GM23338 (cell line): Measurements from ENCODE around the gene NWD2. TPM values are rescaled to one million over a fixed set of nuclear protein-coding genes. Genes with fewer than 3 reads are reported as not detected.

Experiments
- ATAC-seq: fragments of 200-7000 bp; cut with Tn5 transposase; 3 replicates; pipeline ENCODE4 v1.9.1; 2020
- DNase-seq: peaks from one replicate; pipeline ENCODE4 v3.0.0-alpha.2; 2015; ENCODE audit warnings: low spot score
- H2AFZ ChIP-seq: fragments of 200-600 bp; sonication (generic); 2 replicates; pipeline ENCODE4 v1.8.0; 2016; ENCODE audit warnings: antibody characterized with exemption, mild to moderate bottlenecking, moderate library complexity
- H3F3A ChIP-seq: fragments of 200-600 bp; sonication (generic); replicated peaks from 2 replicates; pipeline ENCODE4 v1.8.0; 2017; ENCODE audit warnings: antibody characterized with exemption, mixed run types, low read depth
- H3K27ac ChIP-seq: fragments of 200-600 bp; sonication (generic); 2 replicates; pipeline ENCODE4 v1.6.1; 2016; ENCODE audit warnings: low read depth
- H3K27me3 ChIP-seq: fragments of 200-600 bp; sonication (generic); 2 replicates; pipeline ENCODE4 v1.8.0; 2016; ENCODE audit warnings: mild to moderate bottlenecking, mixed run types, moderate library complexity; ENCODE audit not compliant: insufficient read depth
- H3K36me3 ChIP-seq: fragments of 200-600 bp; sonication (generic); 2 replicates; pipeline ENCODE4 v1.8.0; 2016; ENCODE audit warnings: mild to moderate bottlenecking; ENCODE audit not compliant: insufficient read depth
- H3K4me1 ChIP-seq: fragments of 200-600 bp; sonication (generic); 2 replicates; pipeline ENCODE4 v1.8.0; 2016; ENCODE audit warnings: mild to moderate bottlenecking, moderate library complexity; ENCODE audit not compliant: insufficient read depth
- H3K4me2 ChIP-seq: fragments of 200-600 bp; sonication (generic); 2 replicates; pipeline ENCODE4 v1.7.1; 2017; ENCODE audit warnings: mixed run types
- H3K4me3 ChIP-seq: fragments of 200-600 bp; sonication (generic); 2 replicates; pipeline ENCODE4 v1.6.1; 2016; ENCODE audit warnings: mixed run types
- H3K79me2 ChIP-seq: fragments of 200-600 bp; sonication (generic); replicated peaks from 2 replicates; pipeline ENCODE4 v1.8.0; 2017; ENCODE audit warnings: mild to moderate bottlenecking; ENCODE audit not compliant: insufficient read depth
- H3K9me2 ChIP-seq: fragments of 200-600 bp; sonication (generic); 2 replicates; pipeline ENCODE4 v1.8.0; 2017; ENCODE audit not compliant: insufficient read depth
- H4K20me1 ChIP-seq: fragments of 200-600 bp; sonication (generic); replicated peaks from 2 replicates; pipeline ENCODE4 v1.8.0; 2017; ENCODE audit warnings: mild to moderate bottlenecking; ENCODE audit not compliant: insufficient read depth
- H3K27ac Mint-ChIP-seq: 2 replicates; pipeline ENCODE4 v1.8.0; 2020; ENCODE audit warnings: inconsistent platforms, mild to moderate bottlenecking, moderate library complexity, mixed read lengths
- H3K27me3 Mint-ChIP-seq: 3 replicates; pipeline ENCODE4 v1.8.0; 2022; ENCODE audit warnings: low read depth, mild to moderate bottlenecking, moderate library complexity, mixed read lengths, inconsistent platforms; ENCODE audit not compliant: insufficient read depth, poor library complexity
- H3K36me3 Mint-ChIP-seq: 3 replicates; pipeline ENCODE4 v1.8.0; 2021; ENCODE audit warnings: low read depth, mild to moderate bottlenecking, inconsistent platforms, moderate library complexity, mixed read lengths
- H3K4me1 Mint-ChIP-seq: 3 replicates; pipeline ENCODE4 v1.8.0; 2020; ENCODE audit warnings: mild to moderate bottlenecking, inconsistent platforms, mixed read lengths
- H3K4me3 Mint-ChIP-seq: 3 replicates; pipeline ENCODE4 v1.8.0; 2021; ENCODE audit warnings: moderate library complexity, mild to moderate bottlenecking, inconsistent platforms, mixed read lengths
- H3K9me3 Mint-ChIP-seq: 3 replicates; pipeline ENCODE4 v1.8.0; 2020; ENCODE audit warnings: moderate library complexity, mild to moderate bottlenecking, inconsistent platforms, mixed read lengths
- CTCF ChIP-seq, 2 experiments: fragments of 200-600 bp in 1 of 2; sonication (generic) in 1 of 2; conservative IDR thresholded peaks; 2 replicates each; pipeline versions ENCODE4 v1.5.1 to v1.6.1; 2016 to 2017; ENCODE audit warnings: antibody characterized with exemption in 2 of 2, low read depth in 2 of 2, mild to moderate bottlenecking in 2 of 2, moderate library complexity in 1 of 2
- ETS1 ChIP-seq: IDR thresholded peaks from 2 replicates; pipeline ENCODE4 v1.6.1; 2016; ENCODE audit warnings: antibody characterized with exemption
- EZH2phosphoT487 ChIP-seq: fragments of 200-600 bp; sonication (generic); IDR thresholded peaks from one replicate; pipeline ENCODE4 v1.8.1; 2018; ENCODE audit warnings: antibody characterized with exemption; ENCODE audit not compliant: unreplicated experiment
- NANOG ChIP-seq: IDR thresholded peaks from 2 replicates; pipeline ENCODE4 v1.6.1; 2016; ENCODE audit warnings: antibody characterized with exemption, borderline replicate concordance
- POLR2AphosphoS5 ChIP-seq: IDR thresholded peaks from 2 replicates; pipeline ENCODE4 v1.6.1; 2016; ENCODE audit warnings: antibody characterized with exemption, low read depth
- REST ChIP-seq: IDR thresholded peaks from one replicate; pipeline ENCODE4 v1.6.1; 2018; ENCODE audit warnings: antibody characterized with exemption; ENCODE audit not compliant: unreplicated experiment
- ZNF114 ChIP-seq: fragments of 250-450 bp; sonication (Bioruptor Pico); IDR thresholded peaks from 2 replicates; pipeline ENCODE4 v1.5.0; 2020; ENCODE audit warnings: mild to moderate bottlenecking, moderate library complexity
- ZNF331 ChIP-seq: fragments of 250-450 bp; sonication (Bioruptor Pico); IDR thresholded peaks from 2 replicates; pipeline ENCODE4 v1.5.0; 2020; ENCODE audit warnings: low read depth, mild to moderate bottlenecking, moderate library complexity
- ZNF462 ChIP-seq: fragments of 250-450 bp; sonication (Bioruptor Pico); IDR thresholded peaks from 2 replicates; pipeline ENCODE4 v1.5.0; 2020; ENCODE audit warnings: mild to moderate bottlenecking, moderate library complexity
- polyA plus RNA-seq: library from polyadenylated mRNA; unstranded; fragments of >200 nt; fragmentation: Nextera tagmentation; extraction: Ambion mirVana; gene quantifications from 2 replicates; pipeline ENCODE4 v1.2.1, GENCODE V29; 2016
- total RNA-seq: library from RNA; depleted of rRNA; stranded (reverse); fragments of >200 nt; shearing (Covaris generic); gene quantifications from 2 replicates; pipeline ENCODE4 v1.2.3, GENCODE V29; 2014

NWD2 gene
- total and polyA plus RNA-seq, 2 experiments from 2014 or later, result 0.07 TPM; not detected in 1

GRCh38 chr4:37224854-37225253 is 19.7 kb upstream of the NWD2 start:
- ATAC-seq (no peak), DNase-seq (no peak)
- H3K27me3 Mint-ChIP-seq, result no peaks in the 10 kb centered on the region

More at GRCh38 chr4:37224854-37225253, 19.7 kb upstream of the NWD2 start:
- Histone ChIP-seq H3K4me2 (no peak overlapping the region), H3K27me3 (no peaks in the 10 kb centered on the region), H3F3A (no peaks in the 10 kb centered on the region), H3K9me2 (no peaks in the 10 kb centered on the region), H4K20me1 (no peaks in the 10 kb centered on the region), H3K4me1 (no peaks in the 10 kb centered on the region), H3K79me2 (no peaks in the 10 kb centered on the region), H3K4me3 (no peak overlapping the region), H3K27ac (no peak overlapping the region), H3K36me3 (no peaks in the 10 kb centered on the region), H2AFZ (no peak overlapping the region)
- H3K4me3 Mint-ChIP-seq, result no peak overlapping the region
- H3K36me3 Mint-ChIP-seq, result no peaks in the 10 kb centered on the region
- H3K4me1 Mint-ChIP-seq, result no peaks in the 10 kb centered on the region
- H3K27ac Mint-ChIP-seq, result no peak overlapping the region
- no peak for TF ChIP-seq ZNF462 (CRISPR knock-in tag)
- no peak for TF ChIP-seq NANOG
- TF ChIP-seq ZNF114 (CRISPR knock-in tag), result no peak
- no peak for TF ChIP-seq ZNF331 (CRISPR knock-in tag)
- no peak for TF ChIP-seq ETS1
- TF ChIP-seq EZH2phosphoT487, result no peak
- TF ChIP-seq CTCF (conservative IDR thresholded peaks at IDR 0.05; ENCODE audit: low read depth in 2 of 2), result no peak
- no peak for TF ChIP-seq POLR2AphosphoS5
- TF ChIP-seq REST, result no peak
- no peaks in the 10 kb centered on the region for H3K9me3 Mint-ChIP-seq
